Neuronal stem cell (in vitro differentiated cells): ENCODE results near the gene RPL35.
A peak's percentile ranks its signal among the peaks of the same experiment; 100 is the strongest.

Source experiments
- DNase-seq: peaks from one replicate; pipeline ENCODE4 v3.0.0-alpha.2; 2013; ENCODE audit warnings: low spot score
- H2AFZ ChIP-seq: one replicate; pipeline ENCODE4 v1.6.1; 2013; ENCODE audit warnings: mild to moderate bottlenecking, low read length, inconsistent platforms
- H2AK5ac ChIP-seq: 2 replicates; pipeline ENCODE4 v1.6.1; 2013; ENCODE audit warnings: low read depth, mild to moderate bottlenecking, inconsistent platforms, low read length, moderate library complexity, mixed read lengths
- H2BK120ac ChIP-seq: 2 replicates; pipeline ENCODE4 v1.6.1; 2013; ENCODE audit warnings: low read depth, mild to moderate bottlenecking, inconsistent platforms, low read length, moderate library complexity, mixed read lengths
- H2BK12ac ChIP-seq: one replicate; pipeline ENCODE4 v1.6.1; 2013; ENCODE audit warnings: low read length, inconsistent platforms
- H2BK15ac ChIP-seq: 2 replicates; pipeline ENCODE4 v1.6.1; 2013; ENCODE audit warnings: mild to moderate bottlenecking, low read length, inconsistent platforms, mixed read lengths
- H2BK5ac ChIP-seq: one replicate; pipeline ENCODE4 v1.6.1; 2013; ENCODE audit warnings: inconsistent platforms, mild to moderate bottlenecking, low read length, moderate library complexity
- H3K14ac ChIP-seq: one replicate; pipeline ENCODE4 v1.6.1; 2013; ENCODE audit warnings: low read length, inconsistent platforms
- H3K18ac ChIP-seq: 2 replicates; pipeline ENCODE4 v1.6.1; 2013; ENCODE audit warnings: low read length, inconsistent platforms
- H3K23ac ChIP-seq: 2 replicates; pipeline ENCODE4 v1.6.1; 2013; ENCODE audit warnings: low read depth, mild to moderate bottlenecking, mixed read lengths, low read length, inconsistent platforms; ENCODE audit not compliant: poor library complexity
- H3K27ac ChIP-seq: replicated peaks from 3 replicates; pipeline ENCODE4 v1.5.1; 2013; ENCODE audit warnings: low read length, inconsistent platforms
- H3K27me3 ChIP-seq, 3 experiments: 2 replicates each; pipeline ENCODE4 v1.6.1; 2013; ENCODE audit warnings: low read length in 3 of 3, mild to moderate bottlenecking in 2 of 3, inconsistent platforms in 1 of 3, low read depth in 1 of 3, mixed read lengths in 1 of 3, moderate library complexity in 1 of 3; ENCODE audit not compliant: control insufficient read depth in 3 of 3, insufficient read depth in 3 of 3
- H3K36me3 ChIP-seq, 2 donors: replicated peaks in 1 of 2; 2 replicates each; pipeline ENCODE4 v1.6.1; 2013; ENCODE audit warnings: low read length in 2 of 2; ENCODE audit not compliant: control insufficient read depth in 2 of 2, insufficient read depth in 2 of 2
- H3K4ac ChIP-seq: 2 replicates; pipeline ENCODE4 v1.6.1; 2013; ENCODE audit warnings: inconsistent platforms, mild to moderate bottlenecking, low read length, moderate library complexity
- H3K4me1 ChIP-seq, 2 donors: 1 replicate in 1 of 2; 2 replicates in 1 of 2; pipeline ENCODE4 v1.6.1; 2013; ENCODE audit warnings: low read length in 2 of 2, low read depth in 1 of 2; ENCODE audit not compliant: control insufficient read depth in 2 of 2, insufficient read depth in 1 of 2
- H3K4me2 ChIP-seq: one replicate; pipeline ENCODE4 v1.6.1; 2013; ENCODE audit warnings: mild to moderate bottlenecking, low read length, inconsistent platforms; ENCODE audit not compliant: insufficient read depth, poor library complexity, severe bottlenecking
- H3K4me3 ChIP-seq, 2 donors: 2 replicates each; pipeline ENCODE4 v1.5.1; 2013; ENCODE audit warnings: low read length in 2 of 2, mild to moderate bottlenecking in 2 of 2, inconsistent platforms in 1 of 2, moderate library complexity in 1 of 2
- H3K79me1 ChIP-seq: one replicate; pipeline ENCODE4 v1.6.1; 2013; ENCODE audit warnings: low read depth, mild to moderate bottlenecking, inconsistent platforms, low read length, moderate library complexity
- H3K9ac ChIP-seq: one replicate; pipeline ENCODE4 v1.6.1; 2013; ENCODE audit warnings: mild to moderate bottlenecking, low read depth, low read length, inconsistent platforms; ENCODE audit not compliant: poor library complexity
- H3K9me3 ChIP-seq, 2 donors: replicated peaks in 1 of 2; 2 replicates each; pipeline versions ENCODE3 to v1.6.1; 2013; ENCODE audit warnings: low read length in 2 of 2, mild to moderate bottlenecking in 2 of 2, inconsistent platforms in 1 of 2, low read depth in 1 of 2, mixed read lengths in 1 of 2, moderate library complexity in 1 of 2; ENCODE audit not compliant: control insufficient read depth in 2 of 2, insufficient read depth in 1 of 2
- H4K8ac ChIP-seq: one replicate; pipeline ENCODE4 v1.6.1; 2013; ENCODE audit warnings: low read depth, mild to moderate bottlenecking, inconsistent platforms, low read length, moderate library complexity
- H4K91ac ChIP-seq: one replicate; pipeline ENCODE4 v1.6.1; 2013; ENCODE audit warnings: low read length, low read depth, mild to moderate bottlenecking, inconsistent platforms; ENCODE audit not compliant: poor library complexity
- WGBS, 2 donors: extraction: QIAGEN DNeasy Blood & Tissue Kit; methylation state at CpG; one replicate each; pipeline ENCODE4 v1.1.7; 2013; ENCODE audit warnings: missing lambda C conversion rate in 2 of 2, mixed read lengths in 1 of 2; ENCODE audit not compliant: insufficient read length in 2 of 2, insufficient replicate concordance in 1 of 2; ENCODE audit errors: extremely low coverage in 2 of 2; 5-methylcytosine and 5-hydroxymethylcytosine counted together

The RPL35 gene

GRCh38 chr9:124841075-124841821, 20.5 kb downstream of the RPL35 start:
- Histone ChIP-seq H4K8ac (no peak overlapping the region), H4K91ac (no peak overlapping the region), H3K27ac (no peak overlapping the region), H3K36me3 (no peaks in the 10 kb centered on the region), H3K9ac (no peak overlapping the region), H3K23ac (no peak overlapping the region), H2BK5ac (no peak overlapping the region), H3K4me2 (no peak overlapping the region), H3K79me1 (no peaks in the 10 kb centered on the region), H3K4me3 (no peak overlapping the region), H2BK15ac (peak overlapping the region; percentile 2), H3K9me3 (no peaks in the 10 kb centered on the region), H3K4ac (no peak overlapping the region), H2BK120ac (no peak overlapping the region), H3K27me3 (no peaks in the 10 kb centered on the region), H3K14ac (no peak overlapping the region), H2AK5ac (peak overlapping the region; percentile 10), H2BK12ac (no peak overlapping the region), H3K18ac (no peak overlapping the region), H3K4me1 (no peaks in the 10 kb centered on the region), H2AFZ (no peak overlapping the region)
- DNase-seq, result no peak
- no CpG with 5 or more reads among the region's 14 CpGs for WGBS, 2 donors

GRCh38 chr9:124840300-124840833, 21.4 kb downstream of the RPL35 start:
- no peak overlapping the region for H3K27ac ChIP-seq
- H4K91ac ChIP-seq, result no peak overlapping the region
- peak overlapping the region; percentile 73 for H3K9ac ChIP-seq
- no peak overlapping the region for H3K4ac ChIP-seq
- H3K4me1 ChIP-seq, result no peaks in the 10 kb centered on the region
- H3K9me3 ChIP-seq, result no peaks in the 10 kb centered on the region
- H3K79me1 ChIP-seq, result no peaks in the 10 kb centered on the region
- peak overlapping the region; percentile 4 for H2BK15ac ChIP-seq
- H3K36me3 ChIP-seq, result no peaks in the 10 kb centered on the region
- no peak overlapping the region for H2AFZ ChIP-seq
- no peak overlapping the region for H2BK12ac ChIP-seq
- no peak overlapping the region for H3K23ac ChIP-seq
- H3K14ac ChIP-seq, result no peak overlapping the region
- peak overlapping the region; percentile 72 for H3K18ac ChIP-seq
- no CpG with 5 or more reads among the region's 18 CpGs for WGBS, 2 donors
- DNase-seq, result no peak
- peak overlapping the region; percentile 58 for H2AK5ac ChIP-seq
- H2BK5ac ChIP-seq, result peak overlapping the region; percentile 92
- no peak overlapping the region for H3K4me2 ChIP-seq
- no peak overlapping the region for H4K8ac ChIP-seq
- H3K4me3 ChIP-seq, result no peak overlapping the region
- peaks cover 0 to under 1% (median 0%) of the 10 kb centered on the region in 3 experiments for H3K27me3 ChIP-seq
- H2BK120ac ChIP-seq, result no peak overlapping the region

GRCh38 chr9:124839612-124840299, 22.0 kb downstream of the RPL35 start:
- no peak overlapping the region for H3K4ac ChIP-seq
- no peak overlapping the region for H3K23ac ChIP-seq
- H2BK12ac ChIP-seq, result no peak overlapping the region
- H4K91ac ChIP-seq, result no peak overlapping the region
- H3K14ac ChIP-seq, result no peak overlapping the region
- H2BK120ac ChIP-seq, result no peak overlapping the region
- no peak for DNase-seq
- H3K27ac ChIP-seq, result no peak overlapping the region
- peak overlapping the region; percentile 92 for H2BK5ac ChIP-seq
- WGBS, 2 donors, result no CpG with 5 or more reads among the region's 12 CpGs
- H3K9ac ChIP-seq, result no peak overlapping the region
- H3K27me3 ChIP-seq, result peaks cover 0 to 7% (median 0%) of the 10 kb centered on the region in 3 experiments
- H2AFZ ChIP-seq, result peak overlapping the region; percentile 67
- no peaks in the 10 kb centered on the region for H3K79me1 ChIP-seq
- no peak overlapping the region for H4K8ac ChIP-seq
- no peak overlapping the region for H3K4me2 ChIP-seq
- H3K4me3 ChIP-seq, result no peak overlapping the region
- no peak overlapping the region for H2AK5ac ChIP-seq
- no peaks in the 10 kb centered on the region for H3K36me3 ChIP-seq
- H2BK15ac ChIP-seq, result peak overlapping the region; percentile 4
- H3K18ac ChIP-seq, result peak overlapping the region; percentile 20
- H3K4me1 ChIP-seq, result no peaks in the 10 kb centered on the region
- no peaks in the 10 kb centered on the region for H3K9me3 ChIP-seq
